Loucy (cell line): ENCODE data around the gene SPIRE2.

Experiments used
- H2AFZ ChIP-seq: fragments of 200-600 bp; sonication (generic); 2 replicates; pipeline ENCODE4 v1.6.0; 2016; ENCODE audit warnings: antibody characterized with exemption, mild to moderate bottlenecking, low read length, moderate library complexity
- H3F3A ChIP-seq: fragments of 200-600 bp; 2 replicates; pipeline ENCODE4 v1.6.0; 2016; ENCODE audit warnings: antibody characterized with exemption, low read depth, mild to moderate bottlenecking
- H3K27me3 ChIP-seq: fragments of 200-600 bp; sonication (generic); 2 replicates; pipeline ENCODE4 v1.6.1; 2014; ENCODE audit warnings: low read length, mild to moderate bottlenecking; ENCODE audit not compliant: insufficient read depth, poor library complexity, severe bottlenecking
- H3K36me3 ChIP-seq: fragments of 200-600 bp; sonication (generic); 2 replicates; pipeline ENCODE4 v1.6.1; 2016; ENCODE audit warnings: low read length; ENCODE audit not compliant: insufficient read depth
- H3K4me1 ChIP-seq: fragments of 200-600 bp; sonication (generic); 2 replicates; pipeline ENCODE4 v1.5.1; 2014; ENCODE audit warnings: low read length, mild to moderate bottlenecking; ENCODE audit not compliant: insufficient read depth, poor library complexity, severe bottlenecking
- H3K4me2 ChIP-seq: fragments of 200-600 bp; sonication (generic); 2 replicates; pipeline ENCODE4 v1.6.0; 2014; ENCODE audit warnings: antibody characterized with exemption, low read length, low read depth, mild to moderate bottlenecking; ENCODE audit not compliant: poor library complexity, severe bottlenecking
- H3K4me3 ChIP-seq: fragments of 200-600 bp; sonication (generic); 2 replicates; pipeline ENCODE4 v1.5.1; 2014; ENCODE audit warnings: low read length, mild to moderate bottlenecking, mixed read lengths; ENCODE audit not compliant: poor library complexity, severe bottlenecking
- H3K79me2 ChIP-seq: fragments of 200-600 bp; sonication (generic); 2 replicates; pipeline ENCODE4 v1.6.1; 2014; ENCODE audit warnings: low read length; ENCODE audit not compliant: insufficient read depth
- H3K9ac ChIP-seq: fragments of 200-600 bp; sonication (generic); 2 replicates; pipeline ENCODE4 v1.6.0; 2014; ENCODE audit warnings: mild to moderate bottlenecking, low read depth, low read length, moderate library complexity; ENCODE audit not compliant: poor library complexity, severe bottlenecking
- H3K9me2 ChIP-seq: fragments of 200-600 bp; sonication (generic); replicated peaks from 2 replicates; pipeline ENCODE4 v1.6.1; 2016; ENCODE audit warnings: low read depth, low read length, mixed read lengths
- H3K9me3 ChIP-seq: fragments of 200-600 bp; sonication (generic); 2 replicates; pipeline ENCODE4 v1.6.1; 2014; ENCODE audit warnings: mild to moderate bottlenecking, antibody characterized with exemption, low read length, low read depth; ENCODE audit not compliant: insufficient read depth
- H4K20me1 ChIP-seq: fragments of 200-600 bp; sonication (generic); 2 replicates; pipeline ENCODE4 v1.6.0; 2014; ENCODE audit warnings: antibody characterized with exemption, low read length, mild to moderate bottlenecking; ENCODE audit not compliant: insufficient read depth, poor library complexity, severe bottlenecking
- EZH2phosphoT487 ChIP-seq: fragments of 200-600 bp; IDR thresholded peaks from 2 replicates; pipeline ENCODE4 v1.6.1; 2018; ENCODE audit warnings: antibody characterized with exemption, mild to moderate bottlenecking, moderate library complexity, borderline replicate concordance
- TF ChIP-seq, protein P1 (sequence below): fragments of 200-600 bp; sonication (generic); conservative IDR thresholded peaks from 2 replicates; pipeline ENCODE4 v1.5.1; 2014; ENCODE audit warnings: mild to moderate bottlenecking, antibody characterized with exemption, low read length

The SPIRE2 gene

GRCh38 chr16:89892055-89892630 is 63.9 kb downstream of the SPIRE2 start:
- Histone ChIP-seq H4K20me1 (no peaks in the 10 kb centered on the region), H3K9me3 (no peaks in the 10 kb centered on the region), H3K79me2 (no peaks in the 10 kb centered on the region), H3K36me3 (peaks cover 13% of the 10 kb centered on the region; the same call in 1 of the 2 replicates), H3K4me2 (no peak overlapping the region), H3K27me3 (no peaks in the 10 kb centered on the region), H3F3A (no peaks in the 10 kb centered on the region), H3K9ac (no peak overlapping the region), H3K9me2 (no peaks in the 10 kb centered on the region), H3K4me3 (no peak overlapping the region), H2AFZ (no peak overlapping the region), H3K4me1 (no peaks in the 10 kb centered on the region)
- no peak for TF ChIP-seq EZH2phosphoT487
- TF ChIP-seq, protein P1, sequence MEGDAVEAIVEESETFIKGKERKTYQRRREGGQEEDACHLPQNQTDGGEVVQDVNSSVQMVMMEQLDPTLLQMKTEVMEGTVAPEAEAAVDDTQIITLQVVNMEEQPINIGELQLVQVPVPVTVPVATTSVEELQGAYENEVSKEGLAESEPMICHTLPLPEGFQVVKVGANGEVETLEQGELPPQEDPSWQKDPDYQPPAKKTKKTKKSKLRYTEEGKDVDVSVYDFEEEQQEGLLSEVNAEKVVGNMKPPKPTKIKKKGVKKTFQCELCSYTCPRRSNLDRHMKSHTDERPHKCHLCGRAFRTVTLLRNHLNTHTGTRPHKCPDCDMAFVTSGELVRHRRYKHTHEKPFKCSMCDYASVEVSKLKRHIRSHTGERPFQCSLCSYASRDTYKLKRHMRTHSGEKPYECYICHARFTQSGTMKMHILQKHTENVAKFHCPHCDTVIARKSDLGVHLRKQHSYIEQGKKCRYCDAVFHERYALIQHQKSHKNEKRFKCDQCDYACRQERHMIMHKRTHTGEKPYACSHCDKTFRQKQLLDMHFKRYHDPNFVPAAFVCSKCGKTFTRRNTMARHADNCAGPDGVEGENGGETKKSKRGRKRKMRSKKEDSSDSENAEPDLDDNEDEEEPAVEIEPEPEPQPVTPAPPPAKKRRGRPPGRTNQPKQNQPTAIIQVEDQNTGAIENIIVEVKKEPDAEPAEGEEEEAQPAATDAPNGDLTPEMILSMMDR: no peak

GRCh38 chr16:89892635-89893034 is 64.4 kb downstream of the SPIRE2 start:
- no peak overlapping the region for H2AFZ ChIP-seq
- H3K9me3 ChIP-seq: no peaks in the 10 kb centered on the region
- H3K9ac ChIP-seq: no peak overlapping the region
- TF ChIP-seq, protein P1: no peak
- no peaks in the 10 kb centered on the region for H3K27me3 ChIP-seq
- no peak overlapping the region for H3K4me2 ChIP-seq
- no peaks in the 10 kb centered on the region for H3K9me2 ChIP-seq
- H3F3A ChIP-seq: no peaks in the 10 kb centered on the region
- H3K4me3 ChIP-seq: no peak overlapping the region
- H3K36me3 ChIP-seq: peaks cover 9% of the 10 kb centered on the region; the same call in 1 of the 2 replicates
- H3K4me1 ChIP-seq: no peaks in the 10 kb centered on the region
- H4K20me1 ChIP-seq: no peaks in the 10 kb centered on the region
- H3K79me2 ChIP-seq: no peaks in the 10 kb centered on the region

- H3K4me2 ChIP-seq: no peak overlapping the region
- H3K27me3 ChIP-seq: no peaks in the 10 kb centered on the region
- H3K9me3 ChIP-seq: no peaks in the 10 kb centered on the region
- TF ChIP-seq EZH2phosphoT487: no peak
- TF ChIP-seq, protein P1: no peak
- no peak overlapping the region for H3K9ac ChIP-seq
- no peak overlapping the region for H2AFZ ChIP-seq
- no peaks in the 10 kb centered on the region for H3K79me2 ChIP-seq
- no peaks in the 10 kb centered on the region for H3K4me1 ChIP-seq
- H3K4me3 ChIP-seq: no peak overlapping the region
- no peaks in the 10 kb centered on the region for H3F3A ChIP-seq
- H3K36me3 ChIP-seq: peaks cover 7% of the 10 kb centered on the region; the same call in 1 of the 2 replicates
- H3K9me2 ChIP-seq: no peaks in the 10 kb centered on the region
- H4K20me1 ChIP-seq: no peaks in the 10 kb centered on the region
Measured at GRCh38 chr16:89893642-89894548, 65.6 kb downstream of the SPIRE2 start.
